Measurements from ENCODE around the gene NUP35. TPM values are rescaled to one million over a fixed set of nuclear protein-coding genes. Genes with fewer than 3 reads are reported as not detected.

Gene NUP35
- total and polyA plus RNA-seq, 2 of the 8 experiments (the other 6 are each of a cell fraction or from before 2014, with no cell fraction given): 30.7 to 48.7 TPM

- no peak overlapping the region for H3K27ac ChIP-seq (ENCODE audit: low read depth, low read length)
- no peak overlapping the region for H2BK15ac ChIP-seq (ENCODE audit: low read length)
- no peaks in the 10 kb centered on the region for H3K36me3 ChIP-seq (ENCODE audit: control insufficient read depth in 2 of 4, insufficient read depth in 4 of 4, low read length in 3 of 4)
- no peaks in the 10 kb centered on the region for H3K79me1 ChIP-seq (ENCODE audit: low read depth, low read length)
- no peaks in the 10 kb centered on the region for H4K20me1 ChIP-seq (replicated peaks in 1 of 2; ENCODE audit: control insufficient read depth in 1 of 2, insufficient read depth in 2 of 2, low read length in 2 of 2)
- H3K14ac ChIP-seq (ENCODE audit: insufficient read length): no peak overlapping the region
- H3K9ac ChIP-seq (replicated peaks in 1 of 4; ENCODE audit: extremely low read depth in 1 of 4, low read depth in 3 of 4, low read length in 3 of 4): no peak overlapping the region
- H3K4ac ChIP-seq (replicated peaks; ENCODE audit: insufficient read length, low read depth, low read length): no peak overlapping the region
- H4K8ac ChIP-seq (ENCODE audit: extremely low read depth, insufficient read depth, low read length): no peak overlapping the region
- H3K4me3 ChIP-seq (ENCODE audit: extremely low read depth in 1 of 4, insufficient read depth in 2 of 4, low read depth in 3 of 4, low read length in 4 of 4): no peak overlapping the region
- WGBS, 2 experiments (ENCODE audit: extremely low coverage in 1 of 2, insufficient coverage in 1 of 2, insufficient read length in 1 of 2, insufficient replicate concordance in 2 of 2, low coverage in 1 of 2, low lambda C conversion rate in 2 of 2, missing lambda C conversion rate in 1 of 2): 72% methylated on average over 4 of the region's 4 CpGs; no CpG with 5 or more reads in 1 of the 2 experiments
- H3K23me2 ChIP-seq (ENCODE audit: low read depth, low read length): no peaks in the 10 kb centered on the region
- no peak overlapping the region for H3K23ac ChIP-seq (ENCODE audit: insufficient read length)
- H2AFZ ChIP-seq (ENCODE audit: low read length): no peak overlapping the region; the same call in 1 of the 2 replicates
- DNase-seq (ENCODE audit: low read depth in 1 of 2, low spot score in 2 of 2) (no peak), FAIRE-seq (no peak)
- ChIA-PET CTCF (ENCODE audit: partially characterized antibody) (no interaction called here), POLR2A (ENCODE audit: partially characterized antibody) (interaction anchor here (1.3 kb wide), 1 partner anchor 19 kb away, joined by 4 read pairs; the partner anchor contains the start of gene NUP35)
- no peak overlapping the region for H2BK20ac ChIP-seq (ENCODE audit: low read length)
- H4K91ac ChIP-seq (replicated peaks; ENCODE audit: insufficient read length, low read length): no peak overlapping the region
- no peak overlapping the region for H2BK120ac ChIP-seq (replicated peaks; ENCODE audit: low read depth, low read length)
- no peak overlapping the region for H2AK5ac ChIP-seq (ENCODE audit: low read depth, low read length)
- H2BK12ac ChIP-seq (ENCODE audit: low read depth, low read length): no peak overlapping the region
- no peak overlapping the region for H4K5ac ChIP-seq (ENCODE audit: insufficient read length, low read depth, low read length)
- H3K4me1 ChIP-seq (replicated peaks in 1 of 4; ENCODE audit: control insufficient read depth in 3 of 4, insufficient read depth in 4 of 4, low read length in 3 of 4): no peaks in the 10 kb centered on the region
- no peak overlapping the region for H3K18ac ChIP-seq (ENCODE audit: extremely low read depth, low read length)
- no peak overlapping the region for H2BK5ac ChIP-seq (ENCODE audit: low read depth, low read length)
- H3K9me3 ChIP-seq (ENCODE audit: insufficient read depth in 2 of 2, low read depth in 1 of 2, low read length in 1 of 2): no peaks in the 10 kb centered on the region
- H3K27me3 ChIP-seq (replicated peaks in 1 of 4; ENCODE audit: control insufficient read depth in 3 of 4, extremely low read depth in 1 of 4, insufficient read depth in 3 of 4, low read length in 3 of 4): no peaks in the 10 kb centered on the region
- H3K56ac ChIP-seq (replicated peaks; ENCODE audit: insufficient read length, low read depth, low read length): no peak overlapping the region
- no peak overlapping the region for H3K4me2 ChIP-seq (ENCODE audit: insufficient read depth in 1 of 2, low read depth in 2 of 2, low read length in 2 of 2)
- H3K79me2 ChIP-seq (ENCODE audit: control insufficient read depth in 1 of 2, insufficient read depth in 2 of 2, low read length in 2 of 2): no peaks in the 10 kb centered on the region
- TF ChIP-seq BACH1 (IDR thresholded peaks at IDR 0.05; ENCODE audit: low read length) (no peak), ZNF274 (IDR thresholded peaks at IDR 0.05; ENCODE audit: borderline replicate concordance, extremely low read depth, low read length) (no peak), RXRA (IDR thresholded peaks at IDR 0.05; ENCODE audit: insufficient read depth, low read depth, low read length) (no peak), SP1 (IDR thresholded peaks at IDR 0.05; ENCODE audit: low read depth, low read length) (no peak), FOSL1 (IDR thresholded peaks at IDR 0.05; ENCODE audit: insufficient read depth, low read depth, low read length) (no peak), KDM5A (IDR thresholded peaks at IDR 0.05; ENCODE audit: low read length) (no peak), EP300 (IDR thresholded peaks at IDR 0.05; ENCODE audit: borderline replicate concordance in 1 of 2, low read depth in 2 of 2, low read length in 2 of 2) (no peak), MAFK (IDR thresholded peaks at IDR 0.05; ENCODE audit: low read depth, low read length) (no peak), JUND (IDR thresholded peaks at IDR 0.05; ENCODE audit: low read length) (no peak), TEAD4 (IDR thresholded peaks at IDR 0.05; ENCODE audit: low read depth, low read length) (no peak)
- TF ChIP-seq, protein P1, sequence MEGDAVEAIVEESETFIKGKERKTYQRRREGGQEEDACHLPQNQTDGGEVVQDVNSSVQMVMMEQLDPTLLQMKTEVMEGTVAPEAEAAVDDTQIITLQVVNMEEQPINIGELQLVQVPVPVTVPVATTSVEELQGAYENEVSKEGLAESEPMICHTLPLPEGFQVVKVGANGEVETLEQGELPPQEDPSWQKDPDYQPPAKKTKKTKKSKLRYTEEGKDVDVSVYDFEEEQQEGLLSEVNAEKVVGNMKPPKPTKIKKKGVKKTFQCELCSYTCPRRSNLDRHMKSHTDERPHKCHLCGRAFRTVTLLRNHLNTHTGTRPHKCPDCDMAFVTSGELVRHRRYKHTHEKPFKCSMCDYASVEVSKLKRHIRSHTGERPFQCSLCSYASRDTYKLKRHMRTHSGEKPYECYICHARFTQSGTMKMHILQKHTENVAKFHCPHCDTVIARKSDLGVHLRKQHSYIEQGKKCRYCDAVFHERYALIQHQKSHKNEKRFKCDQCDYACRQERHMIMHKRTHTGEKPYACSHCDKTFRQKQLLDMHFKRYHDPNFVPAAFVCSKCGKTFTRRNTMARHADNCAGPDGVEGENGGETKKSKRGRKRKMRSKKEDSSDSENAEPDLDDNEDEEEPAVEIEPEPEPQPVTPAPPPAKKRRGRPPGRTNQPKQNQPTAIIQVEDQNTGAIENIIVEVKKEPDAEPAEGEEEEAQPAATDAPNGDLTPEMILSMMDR (IDR thresholded peaks at IDR 0.05; ENCODE audit: control extremely low read depth in 1 of 3, insufficient read depth in 1 of 3, low read depth in 1 of 3, low read length in 3 of 3): no peak
Measured at GRCh38 chr2:183105402-183106134, 18.7 kb upstream of the NUP35 start.

All from H1 (cell line).